ENCODE results near the gene PCMT1.

GRCh38 chr6:149733089-149733720 is 16.3 kb upstream of the PCMT1 start:
- no peak for TF ChIP-seq CTCF (conservative IDR thresholded peaks at IDR 0.05)
- TF ChIP-seq ZFX (IDR thresholded peaks at IDR 0.05): no peak

All from C4-2B (cell line).